Stomach (tissue), 4 donors: Measurements from ENCODE around the gene WWOX.

Source experiments
- CTCF ChIP-seq, 7 experiments: fragments of 450-650 bp in 4 of 7; fragments of 200-600 bp in 3 of 7; sonication (generic) in 3 of 7; IDR thresholded peaks; one replicate each; pipeline ENCODE4 v1.5.1; 2016 to 2019; ENCODE audit warnings: antibody characterized with exemption in 7 of 7, control low read depth in 2 of 7, mild to moderate bottlenecking in 1 of 7
- EP300 ChIP-seq: sonication (generic); formaldehyde crosslinking; IDR thresholded peaks from one replicate; pipeline ENCODE4 v1.6.1; 2017; ENCODE audit warnings: antibody characterized with exemption
- POLR2AphosphoS5 ChIP-seq, 3 donors: sonication (generic); formaldehyde crosslinking; IDR thresholded peaks; one replicate each; pipeline ENCODE4 v1.6.1; 2016; ENCODE audit warnings: antibody characterized with exemption in 3 of 3

- TF ChIP-seq POLR2AphosphoS5 (IDR thresholded peaks at IDR 0.05) (no peak), EP300 (no peak), CTCF (IDR thresholded peaks at IDR 0.05) (no peak)
Observed at GRCh38 chr16:78242239-78242630, 142.8 kb downstream of the WWOX start.
